Left ventricle myocardium inferior (tissue), 1 donor: ENCODE measurements around the gene VAV2. TPM values are rescaled to one million over a fixed set of nuclear protein-coding genes. Genes with fewer than 3 reads are reported as not detected.

Experiments
- DNase-seq: peaks from one replicate; pipeline ENCODE4 v3.0.0-alpha.2; 2020
- H3K27ac ChIP-seq: fragments of 200-600 bp; replicated peaks from 2 replicates; pipeline ENCODE4 v1.8.0; 2021
- H3K27me3 ChIP-seq: fragments of 200-600 bp; 2 replicates; pipeline ENCODE4 v1.8.0; 2021; ENCODE audit warnings: low read depth
- H3K36me3 ChIP-seq: fragments of 200-600 bp; 2 replicates; pipeline ENCODE4 v1.8.0; 2021
- H3K4me1 ChIP-seq: fragments of 200-600 bp; 2 replicates; pipeline ENCODE4 v1.8.0; 2021
- H3K4me3 ChIP-seq: fragments of 200-600 bp; 2 replicates; pipeline ENCODE4 v1.8.0; 2021; ENCODE audit warnings: mild to moderate bottlenecking, moderate library complexity
- H3K9me3 ChIP-seq: fragments of 200-600 bp; replicated peaks from 2 replicates; pipeline ENCODE4 v1.8.0; 2021
- intact Hi-C: fragments of 100-400 bp; cut with micrococcal nuclease; formaldehyde crosslinking; loops from one replicate; pipeline ENCODE4 v1.11.0; 2022
- total RNA-seq: library from RNA; stranded (reverse); fragmentation: NEBNext Ultra II Directional; extraction: Animal tissue kit (Norgen Biotek cat#: 25700); gene quantifications from one replicate; pipeline ENCODE4 v1.2.1, GENCODE V29; 2021
- TF ChIP-seq, protein P1 (sequence below): fragments of 200-600 bp; IDR thresholded peaks from 2 replicates; pipeline ENCODE4 v1.8.0; 2021; ENCODE audit warnings: antibody characterized with exemption, mild to moderate bottlenecking, borderline replicate concordance
- donor health status: DM: no; HTN: yes; CAD: no; lungs with severe emphysema.

The VAV2 gene
- total RNA-seq, 1 donor from 2014 or later: 4.1 TPM

DNA sequence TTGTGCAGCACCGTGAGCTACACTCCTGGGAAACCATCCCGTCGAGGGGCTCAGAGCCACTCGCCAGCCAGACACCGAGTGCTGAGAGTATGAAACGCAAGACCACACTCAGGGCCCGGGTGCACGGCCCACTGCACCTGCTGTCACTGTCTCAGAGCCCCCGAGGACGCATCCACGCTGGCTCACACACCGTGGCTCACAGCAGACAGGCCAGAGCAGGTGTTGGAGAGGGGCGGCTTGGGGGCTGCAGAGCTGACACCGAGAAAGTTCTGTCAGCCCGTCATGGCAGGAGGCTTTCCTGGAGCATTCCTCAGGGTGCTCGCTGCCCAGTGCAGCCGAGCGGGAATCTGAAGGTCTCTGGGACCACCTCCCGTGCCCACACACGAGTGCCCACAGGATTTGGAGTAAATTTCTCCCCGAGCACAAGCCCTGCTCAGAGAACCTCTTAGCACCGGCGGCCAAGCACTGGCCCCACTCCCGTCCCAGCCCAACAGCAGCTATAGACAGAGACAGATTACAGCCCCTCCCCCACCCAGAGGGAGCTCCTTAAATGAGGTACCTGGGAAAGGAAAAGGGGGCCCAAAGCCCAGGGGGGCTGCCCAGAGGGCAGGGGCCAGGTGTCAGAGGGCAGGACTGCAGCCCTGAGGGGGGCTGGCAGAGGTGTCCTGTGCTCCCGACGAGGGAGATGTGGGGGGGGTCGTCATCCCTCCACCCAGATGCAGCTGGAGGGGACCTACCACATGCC lies 197.9 kb downstream of the VAV2 start:
- Histone ChIP-seq H3K36me3 (no peaks in the 10 kb centered on the region), H3K9me3 (no peaks in the 10 kb centered on the region), H3K27me3 (no peaks in the 10 kb centered on the region), H3K4me3 (no peak overlapping the region), H3K27ac (no peak overlapping the region), H3K4me1 (peaks cover 23% of the 10 kb centered on the region)
- no peak for DNase-seq
- TF ChIP-seq, protein P1, sequence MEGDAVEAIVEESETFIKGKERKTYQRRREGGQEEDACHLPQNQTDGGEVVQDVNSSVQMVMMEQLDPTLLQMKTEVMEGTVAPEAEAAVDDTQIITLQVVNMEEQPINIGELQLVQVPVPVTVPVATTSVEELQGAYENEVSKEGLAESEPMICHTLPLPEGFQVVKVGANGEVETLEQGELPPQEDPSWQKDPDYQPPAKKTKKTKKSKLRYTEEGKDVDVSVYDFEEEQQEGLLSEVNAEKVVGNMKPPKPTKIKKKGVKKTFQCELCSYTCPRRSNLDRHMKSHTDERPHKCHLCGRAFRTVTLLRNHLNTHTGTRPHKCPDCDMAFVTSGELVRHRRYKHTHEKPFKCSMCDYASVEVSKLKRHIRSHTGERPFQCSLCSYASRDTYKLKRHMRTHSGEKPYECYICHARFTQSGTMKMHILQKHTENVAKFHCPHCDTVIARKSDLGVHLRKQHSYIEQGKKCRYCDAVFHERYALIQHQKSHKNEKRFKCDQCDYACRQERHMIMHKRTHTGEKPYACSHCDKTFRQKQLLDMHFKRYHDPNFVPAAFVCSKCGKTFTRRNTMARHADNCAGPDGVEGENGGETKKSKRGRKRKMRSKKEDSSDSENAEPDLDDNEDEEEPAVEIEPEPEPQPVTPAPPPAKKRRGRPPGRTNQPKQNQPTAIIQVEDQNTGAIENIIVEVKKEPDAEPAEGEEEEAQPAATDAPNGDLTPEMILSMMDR: no peak
- intact Hi-C loops: loop anchor here (5.0 kb wide), 1 partner anchor 198 kb away; the partner anchor contains the start of gene VAV2

DNA sequence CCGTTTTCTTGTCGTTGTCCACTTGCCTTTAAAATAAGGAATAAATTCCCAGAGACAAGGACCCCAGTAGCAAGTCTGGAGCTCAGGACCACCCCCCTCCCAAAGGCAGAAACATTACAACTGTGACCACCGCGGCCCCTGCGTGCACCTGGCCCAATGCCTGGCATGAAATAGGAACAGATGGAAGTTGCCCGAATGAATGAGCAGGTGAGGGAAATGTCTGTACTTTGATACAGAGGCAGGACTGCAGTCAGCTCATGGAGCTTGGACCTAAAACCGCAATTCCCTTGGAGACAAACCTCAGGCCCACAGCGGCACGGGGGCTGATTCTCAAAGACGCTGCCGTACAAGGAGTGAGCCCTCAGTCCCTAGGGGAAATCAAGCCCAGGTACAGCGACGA lies 198.7 kb downstream of the VAV2 start:
- Histone ChIP-seq H3K4me1 (peaks cover 29% of the 10 kb centered on the region), H3K27me3 (no peaks in the 10 kb centered on the region), H3K36me3 (no peaks in the 10 kb centered on the region), H3K4me3 (peak overlapping the region; percentile 21), H3K9me3 (no peaks in the 10 kb centered on the region), H3K27ac (no peak overlapping the region)
- TF ChIP-seq, protein P1: no peak
- no peak for DNase-seq
- intact Hi-C loops: loop anchor here (5.0 kb wide), 1 partner anchor 199 kb away; the partner anchor contains the start of gene VAV2

DNA sequence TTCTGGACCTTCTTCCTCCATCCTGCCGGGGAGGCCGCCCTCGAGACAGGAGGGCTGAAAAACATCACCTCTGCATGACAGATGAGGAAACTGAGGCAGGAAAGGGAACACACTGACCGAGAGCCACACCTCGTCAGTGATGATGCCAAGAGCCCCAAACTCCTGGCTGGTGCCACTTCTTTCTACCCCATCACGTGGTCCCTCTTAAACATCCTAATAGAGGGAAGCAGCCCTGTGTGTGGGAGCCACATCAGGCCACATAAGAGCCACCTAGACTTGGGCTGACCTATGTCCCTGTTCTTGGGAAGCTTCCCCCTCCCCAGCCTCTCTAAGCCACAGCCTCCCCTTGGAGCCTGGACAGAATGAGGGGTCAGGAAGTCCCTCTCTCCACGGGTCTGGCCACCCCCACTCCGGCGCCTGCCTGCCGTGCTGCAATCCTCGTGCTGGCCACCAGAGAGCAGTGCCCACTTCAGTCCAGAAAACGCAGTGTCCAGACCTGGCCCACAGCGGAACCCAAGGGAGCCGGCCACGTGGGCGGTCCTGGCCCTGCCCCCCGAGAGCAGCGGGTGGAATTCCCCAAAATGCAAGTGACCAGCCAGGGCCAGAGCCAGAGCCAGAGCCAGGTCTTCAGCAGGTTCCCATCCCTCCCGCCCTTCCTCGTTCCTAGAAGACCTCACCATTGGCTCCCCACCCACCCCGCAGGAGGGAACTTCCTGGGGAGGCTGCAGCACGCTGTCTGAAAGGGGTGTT lies 199.2 kb downstream of the VAV2 start:
- TF ChIP-seq, protein P1: peak; percentile 99
- H3K27me3 ChIP-seq: no peaks in the 10 kb centered on the region
- peak; percentile 79 for DNase-seq
- no peaks in the 10 kb centered on the region for H3K36me3 ChIP-seq
- intact Hi-C loops: loop anchor here (5.0 kb wide), 1 partner anchor 199 kb away; the partner anchor contains the start of gene VAV2
- H3K27ac ChIP-seq: no peak overlapping the region
- no peaks in the 10 kb centered on the region for H3K9me3 ChIP-seq
- peak overlapping the region; percentile 21 for H3K4me3 ChIP-seq
- H3K4me1 ChIP-seq: peaks cover 35% of the 10 kb centered on the region

DNA sequence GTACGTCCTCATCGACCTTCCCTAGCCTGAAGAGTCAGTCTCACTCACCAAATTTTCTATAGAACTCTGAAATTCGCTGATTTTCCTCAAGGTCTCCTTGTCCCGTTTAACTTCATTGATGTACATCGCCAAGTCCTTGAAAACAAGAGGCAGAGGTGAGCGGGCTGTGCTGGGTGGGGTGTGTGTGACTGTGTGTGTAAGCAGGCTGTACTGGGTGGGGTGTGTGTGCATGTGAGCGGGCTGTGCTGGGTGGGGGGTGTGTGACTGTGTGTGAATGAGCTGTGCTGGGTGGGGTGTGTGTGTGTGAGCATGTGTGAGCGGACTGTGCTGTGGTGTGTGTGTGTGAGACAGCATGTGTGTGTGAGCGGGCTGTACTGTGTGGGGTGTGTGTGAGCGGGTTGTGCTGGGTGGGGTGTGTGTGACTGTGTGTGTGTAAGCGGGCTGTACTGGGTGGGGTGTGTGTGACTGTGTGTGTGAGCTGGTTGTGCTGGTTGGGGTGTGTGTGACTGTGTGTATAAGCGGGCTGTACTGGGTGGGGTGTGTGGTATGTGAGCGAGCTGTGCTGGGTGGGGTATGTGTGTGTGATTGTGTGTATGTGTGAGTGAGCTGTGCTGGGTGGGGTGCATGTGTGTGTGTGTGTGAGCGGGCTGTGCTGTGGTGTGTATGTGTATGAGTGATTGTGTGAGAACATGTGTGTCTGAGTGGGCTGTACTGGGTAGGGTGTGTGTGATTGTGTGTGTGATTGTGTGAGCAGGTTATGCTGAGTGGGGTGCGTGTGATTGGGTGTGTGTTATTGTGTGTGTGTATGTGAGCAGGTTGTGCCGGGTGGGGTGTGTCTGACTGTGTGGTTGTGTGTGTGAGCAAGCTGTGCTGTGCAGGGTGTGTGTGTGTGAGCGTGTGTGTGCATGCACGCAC lies 200.1 kb downstream of the VAV2 start:
- Histone ChIP-seq H3K27ac (no peak overlapping the region), H3K27me3 (no peaks in the 10 kb centered on the region), H3K4me1 (peaks cover 41% of the 10 kb centered on the region), H3K9me3 (no peaks in the 10 kb centered on the region), H3K4me3 (no peak overlapping the region), H3K36me3 (no peaks in the 10 kb centered on the region)
- DNase-seq: no peak
- TF ChIP-seq, protein P1: no peak
- intact Hi-C loops: loop anchor here (5.0 kb wide), 1 partner anchor 200 kb away; the partner anchor contains the start of gene VAV2

DNA sequence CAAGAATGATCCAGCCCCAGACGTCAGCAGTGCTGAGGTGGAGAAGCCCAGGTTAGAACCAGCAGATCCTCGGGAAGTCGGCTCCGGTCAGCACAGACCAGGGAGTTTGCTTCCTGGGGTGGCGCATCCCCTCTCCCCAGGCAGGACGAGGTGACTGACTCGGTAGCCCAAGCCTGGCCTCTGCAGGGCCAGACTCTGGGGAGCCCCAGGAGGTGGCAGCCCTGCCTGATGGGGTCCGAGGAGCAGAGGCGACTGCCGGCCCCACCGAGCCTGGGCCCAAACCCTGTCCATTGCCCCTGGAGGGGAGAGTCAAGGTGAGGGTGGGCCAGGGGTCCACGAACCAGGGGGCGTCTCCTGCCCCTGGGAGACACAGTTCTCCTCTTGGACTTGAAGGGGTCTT lies 201.1 kb downstream of the VAV2 start:
- H3K27me3 ChIP-seq: no peaks in the 10 kb centered on the region
- H3K27ac ChIP-seq: no peak overlapping the region
- intact Hi-C loops: loop anchor here (5.0 kb wide), 1 partner anchor 201 kb away; the partner anchor contains the start of gene VAV2
- H3K4me3 ChIP-seq: no peak overlapping the region
- no peaks in the 10 kb centered on the region for H3K9me3 ChIP-seq
- DNase-seq: no peak
- H3K4me1 ChIP-seq: peaks cover 41% of the 10 kb centered on the region
- H3K36me3 ChIP-seq: no peaks in the 10 kb centered on the region
- TF ChIP-seq, protein P1: no peak
